MM.1S (cell line): Measurements from ENCODE around the gene WDR37.

Experiments
- DNase-seq: peaks from one replicate; pipeline ENCODE4 v3.0.0-alpha.2; 2015
- H2AFZ ChIP-seq: fragments of 300-600 bp; sonication (generic); 2 replicates; pipeline ENCODE4 v1.6.0; 2016; ENCODE audit warnings: antibody characterized with exemption, low read length
- H3F3A ChIP-seq: fragments of 300-600 bp; sonication (generic); 2 replicates; pipeline ENCODE4 v1.6.1; 2016; ENCODE audit warnings: mild to moderate bottlenecking, antibody characterized with exemption, low read length, moderate library complexity, mixed read lengths; ENCODE audit not compliant: insufficient read depth
- H3K27ac ChIP-seq: fragments of 300-600 bp; sonication (generic); 2 replicates; pipeline ENCODE4 v1.5.1; 2016; ENCODE audit warnings: mild to moderate bottlenecking, low read length
- H3K27me3 ChIP-seq: fragments of 300-600 bp; sonication (generic); replicated peaks from 2 replicates; pipeline ENCODE4 v1.6.0; 2016; ENCODE audit warnings: low read length; ENCODE audit not compliant: insufficient read depth
- H3K36me3 ChIP-seq: fragments of 300-600 bp; sonication (generic); replicated peaks from 2 replicates; pipeline ENCODE4 v1.6.1; 2016; ENCODE audit warnings: mild to moderate bottlenecking, low read length, mixed read lengths; ENCODE audit not compliant: insufficient read depth
- H3K4me1 ChIP-seq: fragments of 300-600 bp; sonication (generic); 2 replicates; pipeline ENCODE4 v1.6.1; 2016; ENCODE audit warnings: low read length, mixed read lengths
- H3K4me2 ChIP-seq: fragments of 300-600 bp; sonication (generic); 2 replicates; pipeline ENCODE4 v1.6.0; 2016; ENCODE audit warnings: low read depth, low read length
- H3K4me3 ChIP-seq: fragments of 300-600 bp; sonication (generic); 2 replicates; pipeline ENCODE4 v1.5.1; 2016; ENCODE audit warnings: low read length, mixed read lengths
- H3K79me2 ChIP-seq: fragments of 300-600 bp; sonication (generic); 2 replicates; pipeline ENCODE4 v1.6.1; 2016; ENCODE audit warnings: mixed run types, low read length, mixed read lengths
- H3K9ac ChIP-seq: fragments of 300-600 bp; sonication (generic); 2 replicates; pipeline ENCODE4 v1.6.1; 2016; ENCODE audit warnings: low read length, mixed read lengths
- H3K9me2 ChIP-seq: fragments of 300-600 bp; sonication (generic); replicated peaks from 2 replicates; pipeline ENCODE4 v1.6.1; 2016; ENCODE audit warnings: mild to moderate bottlenecking, low read length, mixed read lengths; ENCODE audit not compliant: insufficient read depth
- H3K9me3 ChIP-seq: fragments of 300-600 bp; sonication (generic); replicated peaks from 2 replicates; pipeline ENCODE4 v1.6.1; 2016; ENCODE audit warnings: mild to moderate bottlenecking, low read length, mixed read lengths; ENCODE audit not compliant: insufficient read depth
- H4K20me1 ChIP-seq: fragments of 300-600 bp; sonication (generic); 2 replicates; pipeline ENCODE4 v1.6.1; 2016; ENCODE audit warnings: mild to moderate bottlenecking, low read length, moderate library complexity, mixed read lengths; ENCODE audit not compliant: insufficient read depth
- CTCF ChIP-seq: fragments of 300-600 bp; sonication (generic); IDR thresholded peaks from 2 replicates; pipeline ENCODE4 v1.5.1; 2016; ENCODE audit warnings: antibody characterized with exemption, low read length, mixed read lengths
- EZH2 ChIP-seq: fragments of 300-600 bp; sonication (generic); optimal IDR thresholded peaks from 2 replicates; pipeline ENCODE3; 2017; ENCODE audit warnings: low read depth, mild to moderate bottlenecking, antibody characterized with exemption, low read length, mixed read lengths
- EZH2phosphoT487 ChIP-seq: fragments of 300-600 bp; sonication (generic); IDR thresholded peaks from 2 replicates; pipeline ENCODE4 v1.6.1; 2018; ENCODE audit warnings: antibody characterized with exemption, low read length

Gene WDR37

GRCh38 chr10:1175956-1176565, 119.9 kb downstream of the WDR37 start:
- Histone ChIP-seq H3K27me3 (peaks cover 10% of the 10 kb centered on the region; the same call in 1 of the 2 replicates), H3K36me3 (no peaks in the 10 kb centered on the region), H3K27ac (no peak overlapping the region), H3K79me2 (no peaks in the 10 kb centered on the region), H3K9me3 (no peaks in the 10 kb centered on the region), H3K9ac (no peak overlapping the region), H3F3A (no peaks in the 10 kb centered on the region), H3K4me2 (no peak overlapping the region), H2AFZ (no peak overlapping the region), H3K4me1 (no peaks in the 10 kb centered on the region), H3K4me3 (no peak overlapping the region), H4K20me1 (no peaks in the 10 kb centered on the region), H3K9me2 (no peaks in the 10 kb centered on the region)
- TF ChIP-seq CTCF (no peak), EZH2phosphoT487 (no peak), EZH2 (no peak)
- DNase-seq, result no peak

- Histone ChIP-seq H3K36me3 (no peaks in the 10 kb centered on the region), H3K4me2 (no peak overlapping the region), H3K4me3 (no peak overlapping the region), H3K9me2 (no peaks in the 10 kb centered on the region), H3K27ac (no peak overlapping the region), H3K27me3 (0 out of 2 replicates have a peak, but pooled peaks cover 12% of the 10 kb centered on the region), H3K4me1 (no peaks in the 10 kb centered on the region), H3K9me3 (no peaks in the 10 kb centered on the region), H3K9ac (no peak overlapping the region), H3F3A (no peaks in the 10 kb centered on the region), H2AFZ (no peak overlapping the region), H3K79me2 (no peaks in the 10 kb centered on the region), H4K20me1 (no peaks in the 10 kb centered on the region)
- no peak for DNase-seq
- no peak for TF ChIP-seq EZH2
- TF ChIP-seq CTCF, result no peak
- no peak for TF ChIP-seq EZH2phosphoT487
These were observed 121.8 kb downstream of the WDR37 start for GRCh38 chr10:1177936-1178335.

- Histone ChIP-seq H3K4me2 (no peak overlapping the region), H3K4me3 (no peak overlapping the region), H3K9ac (no peak overlapping the region), H3F3A (no peaks in the 10 kb centered on the region), H3K4me1 (no peaks in the 10 kb centered on the region), H2AFZ (no peak overlapping the region), H3K79me2 (no peaks in the 10 kb centered on the region), H3K9me2 (no peaks in the 10 kb centered on the region), H3K27ac (no peak overlapping the region), H3K9me3 (no peaks in the 10 kb centered on the region), H3K27me3 (0 out of 2 replicates have a peak, but pooled peaks cover 14% of the 10 kb centered on the region), H3K36me3 (no peaks in the 10 kb centered on the region), H4K20me1 (no peaks in the 10 kb centered on the region)
- TF ChIP-seq EZH2phosphoT487 (no peak), CTCF (no peak), EZH2 (no peak)
- no peak for DNase-seq
These were observed 122.3 kb downstream of the WDR37 start for GRCh38 chr10:1178506-1178905.
